Tibial nerve (tissue), 4 donors: ENCODE results near the gene SPINT1. TPM values are rescaled to one million over a fixed set of nuclear protein-coding genes. Genes with fewer than 3 reads are reported as not detected.

Experiments
- DNase-seq, 2 donors: peaks; one replicate each; pipeline ENCODE4 v3.0.0-alpha.2; 2019; ENCODE audit warnings: low spot score in 2 of 2
- H3K27ac ChIP-seq, 4 donors: fragments of 200-600 bp; sonication (generic) in 3 of 4; one replicate each; pipeline ENCODE4 v1.5.1; 2017 to 2019; ENCODE audit warnings: mild to moderate bottlenecking in 1 of 4
- H3K27me3 ChIP-seq, 2 donors: fragments of 200-600 bp; sonication (generic) in 1 of 2; one replicate each; pipeline versions ENCODE4 v1.5.1 to v1.6.0; 2017 to 2019
- H3K36me3 ChIP-seq, 3 donors: fragments of 200-600 bp; sonication (generic); one replicate each; pipeline ENCODE4 v1.5.1; 2018 to 2019
- H3K4me1 ChIP-seq, 4 donors: fragments of 200-600 bp; sonication (generic) in 3 of 4; one replicate each; pipeline ENCODE4 v1.5.1; 2017 to 2019
- H3K4me3 ChIP-seq, 4 donors: fragments of 200-600 bp; sonication (generic) in 3 of 4; one replicate each; pipeline ENCODE4 v1.5.1; 2017 to 2019; ENCODE audit warnings: mild to moderate bottlenecking in 1 of 4, moderate library complexity in 1 of 4
- H3K9me3 ChIP-seq, 4 donors: fragments of 200-600 bp; sonication (generic) in 3 of 4; one replicate each; pipeline ENCODE4 v1.5.1; 2017 to 2019
- CTCF ChIP-seq, 5 experiments: fragments of 200-600 bp in 3 of 5; fragments of 450-650 bp in 2 of 5; sonication (generic) in 3 of 5; IDR thresholded peaks; one replicate each; pipeline ENCODE4 v1.5.1; 2016 to 2019; ENCODE audit warnings: antibody characterized with exemption in 5 of 5, mild to moderate bottlenecking in 3 of 5, moderate library complexity in 2 of 5
- EP300 ChIP-seq, 2 donors: sonication (generic); formaldehyde crosslinking; IDR thresholded peaks; one replicate each; pipeline ENCODE4 v1.6.1; 2017; ENCODE audit warnings: antibody characterized with exemption in 2 of 2, mild to moderate bottlenecking in 1 of 2
- POLR2A ChIP-seq, 2 donors: fragments of 450-650 bp; IDR thresholded peaks; one replicate each; pipeline ENCODE4 v1.6.1; 2017; ENCODE audit warnings: antibody characterized with exemption in 2 of 2, mild to moderate bottlenecking in 2 of 2, moderate library complexity in 2 of 2
- WGBS, 2 donors: methylation state at CpG; one replicate each; pipeline ENCODE4 v1.1.5; 2018; 5-methylcytosine and 5-hydroxymethylcytosine counted together
- total RNA-seq, 4 donors: library from RNA; depleted of rRNA; stranded (reverse); fragments of >200 nt; gene quantifications; one replicate each; pipeline ENCODE4 v1.1.0, GENCODE V29; 2016

SPINT1 gene
- total RNA-seq, 4 donors from 2014 or later, result 1.1 to 12.0 (median 4.2) TPM

DNA sequence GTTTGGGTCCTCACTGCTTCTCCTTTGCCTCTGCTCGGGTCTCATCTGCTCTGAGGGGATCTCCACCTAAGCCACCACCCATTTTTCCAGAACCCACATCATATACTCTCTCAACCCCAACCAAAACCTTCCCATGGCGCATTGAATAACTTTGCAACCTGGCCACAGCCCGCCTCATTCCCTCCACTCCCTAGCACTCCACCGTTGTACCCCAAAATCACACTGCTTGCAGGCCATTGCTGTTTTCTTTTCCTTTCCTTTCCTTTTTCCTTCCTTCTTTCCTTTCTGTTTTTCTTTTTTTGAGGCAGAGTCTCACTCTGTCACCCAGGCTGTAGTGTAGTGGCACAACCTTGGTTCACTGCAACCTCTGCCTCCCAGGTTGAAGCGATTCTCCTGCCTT is 47.3 kb downstream of the SPINT1 start:
- WGBS, 2 donors, result 83 to 85% methylated on average over 5 of the region's 5 CpGs

GRCh38 chr15:40891810-40892446 is 48.1 kb downstream of the SPINT1 start:
- DNase-seq, result no peak
- no peaks in the 10 kb centered on the region for H3K27me3 ChIP-seq
- peaks cover 0 to 13% (median 0%) of the 10 kb centered on the region in 3 donors for H3K36me3 ChIP-seq
- peaks cover 0 to 30% (median 10%) of the 10 kb centered on the region in 4 donors for H3K4me1 ChIP-seq
- 10 to 19% methylated on average over 4 of the region's 4 CpGs for WGBS, 2 donors
- no peaks in the 10 kb centered on the region for H3K9me3 ChIP-seq
- H3K4me3 ChIP-seq, result no peak overlapping the region
- no peak for TF ChIP-seq POLR2A (IDR thresholded peaks at IDR 0.05)
- peak; percentile 39 to 59 (median 49) for TF ChIP-seq CTCF (IDR thresholded peaks at IDR 0.05)
- no peak for TF ChIP-seq EP300 (IDR thresholded peaks at IDR 0.05)
- no peak overlapping the region for H3K27ac ChIP-seq

More for the DNA sequence above, 47.3 kb downstream of the SPINT1 start:
- Histone ChIP-seq H3K36me3 (peaks cover 0 to 5% (median 0%) of the 10 kb centered on the region in 3 donors), H3K4me3 (no peak overlapping the region), H3K4me1 (peaks cover 0 to 25% (median 10%) of the 10 kb centered on the region in 4 donors), H3K9me3 (no peaks in the 10 kb centered on the region), H3K27ac (no peak overlapping the region), H3K27me3 (no peaks in the 10 kb centered on the region)
- TF ChIP-seq POLR2A (IDR thresholded peaks at IDR 0.05), result no peak
- TF ChIP-seq CTCF (IDR thresholded peaks at IDR 0.05), result no peak
- no peak for TF ChIP-seq EP300 (IDR thresholded peaks at IDR 0.05)
- no peak for DNase-seq

DNA sequence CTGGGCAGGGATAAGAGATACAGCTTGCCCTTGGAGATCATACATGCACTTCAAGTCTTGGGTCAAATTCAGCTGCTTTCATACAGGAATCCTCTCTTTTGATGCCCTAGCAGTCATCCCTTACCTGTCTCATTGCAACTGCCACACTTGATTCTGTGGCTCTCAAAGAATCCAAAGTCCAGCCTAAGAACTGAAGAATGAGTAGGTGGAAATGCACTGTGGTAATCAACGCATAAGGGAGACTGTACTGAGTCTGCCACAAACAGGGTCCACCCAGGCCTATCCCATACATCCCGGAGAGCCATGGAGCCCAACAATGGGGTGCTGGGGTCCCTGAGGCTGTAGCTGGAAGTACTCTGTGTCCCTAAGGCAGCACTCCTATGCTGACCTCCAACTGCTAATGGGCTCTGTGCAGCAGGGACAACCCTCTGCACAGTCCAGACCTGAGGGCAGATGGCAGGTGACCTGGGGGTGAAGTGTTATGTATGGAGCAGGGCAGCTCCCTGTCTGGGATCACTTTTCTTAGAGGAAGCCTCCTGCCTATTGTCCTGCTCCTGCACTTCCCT is 48.7 kb downstream of the SPINT1 start:
- H3K36me3 ChIP-seq, result peaks cover 0 to 19% (median 0%) of the 10 kb centered on the region in 3 donors
- H3K4me3 ChIP-seq, result no peak overlapping the region
- H3K9me3 ChIP-seq, result no peaks in the 10 kb centered on the region
- no peak for DNase-seq
- no peaks in the 10 kb centered on the region for H3K27me3 ChIP-seq
- WGBS, 2 donors, result 82 to 94% methylated on average over 2 of the region's 2 CpGs
- no peak overlapping the region for H3K27ac ChIP-seq
- H3K4me1 ChIP-seq, result peaks cover 0 to 34% (median 10%) of the 10 kb centered on the region in 4 donors
- TF ChIP-seq POLR2A (IDR thresholded peaks at IDR 0.05) (no peak), EP300 (IDR thresholded peaks at IDR 0.05) (no peak), CTCF (IDR thresholded peaks at IDR 0.05) (no peak)

DNA sequence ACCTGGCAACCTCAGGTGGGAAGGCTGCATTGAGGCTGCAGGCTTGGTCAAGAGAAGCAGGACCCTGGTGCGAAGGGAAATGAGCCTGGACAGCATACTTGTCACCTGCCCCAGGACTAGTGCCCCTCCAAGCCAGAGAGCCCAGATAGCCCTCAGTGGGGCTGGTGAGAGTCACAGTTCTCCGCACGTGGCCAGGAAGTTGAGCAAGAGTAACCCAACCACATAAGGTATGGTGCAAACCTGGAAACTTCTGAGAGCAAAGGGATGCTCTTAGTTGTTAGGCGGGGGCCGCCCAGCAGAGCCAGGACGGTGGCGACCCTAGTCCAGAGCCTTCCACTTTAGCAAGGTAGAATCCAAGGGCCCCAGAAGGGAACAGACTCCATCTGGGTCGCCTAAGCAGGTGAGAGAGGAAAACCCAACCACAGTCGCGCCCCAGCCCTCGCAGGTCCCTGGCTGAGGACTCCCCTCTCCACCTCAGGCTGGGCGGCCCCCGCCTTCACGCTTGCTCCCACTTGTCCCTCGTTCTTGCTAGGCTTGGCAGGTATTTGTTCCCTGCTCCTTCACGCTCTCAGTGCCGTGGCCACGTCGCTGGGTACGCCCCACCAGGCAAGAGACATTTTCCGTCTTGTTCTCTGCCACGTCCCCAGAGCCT is 49.3 kb downstream of the SPINT1 start:
- peaks cover 0 to 34% (median 10%) of the 10 kb centered on the region in 4 donors for H3K4me1 ChIP-seq
- peak overlapping the region in 2 of 4 donors; percentile 79 to 96 for H3K27ac ChIP-seq
- 76 to 79% methylated on average over 22 of the region's 22 CpGs for WGBS, 2 donors
- TF ChIP-seq POLR2A (IDR thresholded peaks at IDR 0.05), result no peak
- TF ChIP-seq CTCF (IDR thresholded peaks at IDR 0.05), result no peak
- no peak for TF ChIP-seq EP300 (IDR thresholded peaks at IDR 0.05)
- DNase-seq, result no peak
- H3K9me3 ChIP-seq, result no peaks in the 10 kb centered on the region
- H3K36me3 ChIP-seq, result peaks cover 0 to 25% (median 0%) of the 10 kb centered on the region in 3 donors
- peak overlapping the region in 2 of 4 donors; percentile 80 to 92 for H3K4me3 ChIP-seq
- no peaks in the 10 kb centered on the region for H3K27me3 ChIP-seq
